Gastroesophageal sphincter (tissue), 3 donors: ENCODE data around the gene RIMBP3C.
"Not testable (repeated sequence)": the region's sequence is repeated elsewhere in the genome, so short reads cannot be mapped to it uniquely, and the experiment has no call there.

Source experiments
- CTCF ChIP-seq, 4 experiments: fragments of 200-600 bp in 2 of 4; fragments of 450-650 bp in 2 of 4; sonication (generic) in 1 of 4; IDR thresholded peaks; one replicate each; pipeline ENCODE4 v1.5.1; 2017 to 2019; ENCODE audit warnings: antibody characterized with exemption in 4 of 4, mild to moderate bottlenecking in 2 of 4, moderate library complexity in 2 of 4
- EP300 ChIP-seq: sonication (generic); formaldehyde crosslinking; IDR thresholded peaks from one replicate; pipeline ENCODE4 v1.6.1; 2017; ENCODE audit warnings: antibody characterized with exemption, mild to moderate bottlenecking
- POLR2A ChIP-seq, 2 donors: fragments of 450-650 bp; IDR thresholded peaks; one replicate each; pipeline ENCODE4 v1.6.1; 2017; ENCODE audit warnings: antibody characterized with exemption in 2 of 2, mild to moderate bottlenecking in 2 of 2, moderate library complexity in 1 of 2

- not testable (repeated sequence) for TF ChIP-seq POLR2A (IDR thresholded peaks at IDR 0.05); CTCF (IDR thresholded peaks at IDR 0.05); EP300
Observed at GRCh38 chr22:21515234-21515633, 36.0 kb downstream of the RIMBP3C start.
